ENCODE data around the gene PLAAT5. TPM values are rescaled to one million over a fixed set of nuclear protein-coding genes. Genes with fewer than 3 reads are reported as not detected.

The PLAAT5 gene
- total and polyA plus RNA-seq, 2 of the 13 experiments (the other 11 are each of a cell fraction or from before 2014, with no cell fraction given), result not detected

DNA sequence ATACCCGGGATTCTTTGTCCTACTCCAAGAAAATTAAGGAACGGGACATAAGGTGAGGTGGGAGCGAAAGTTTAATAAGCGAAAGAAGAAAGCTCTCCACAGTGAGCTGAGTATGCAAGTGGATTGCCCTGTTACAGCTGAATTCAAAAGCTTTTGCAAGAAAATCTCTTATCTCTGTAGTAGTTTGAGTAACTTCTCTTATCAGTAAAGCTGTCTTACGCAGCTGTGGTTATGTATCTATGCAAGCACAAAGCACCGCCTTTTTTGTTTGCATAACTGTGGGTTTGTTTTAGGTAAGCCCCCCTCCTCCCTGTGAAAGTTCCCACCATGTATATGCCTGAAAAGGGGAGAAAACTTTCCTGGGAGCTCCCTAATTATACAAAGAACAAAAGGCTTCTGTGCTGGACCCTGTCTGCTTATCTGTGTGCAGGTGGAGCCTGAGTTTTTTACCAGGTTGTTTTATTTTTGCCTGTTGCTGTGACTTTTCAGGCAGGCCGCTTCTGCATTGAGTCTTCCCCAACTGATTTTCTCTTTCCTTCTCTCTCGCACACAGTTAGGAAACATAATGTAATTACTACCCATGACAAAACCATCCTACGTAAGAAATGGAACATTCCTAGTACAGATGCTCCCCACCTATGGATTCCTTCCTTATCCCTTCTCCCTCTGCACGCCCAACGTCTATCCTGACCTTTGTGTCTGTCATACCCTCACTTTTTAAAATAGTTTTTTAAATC is 837 bp upstream of the PLAAT5 start (continued):
- TF ChIP-seq CC2D1A (CRISPR knock-in tag; IDR thresholded peaks at IDR 0.05) (no peak), ZNF674 (CRISPR knock-in tag; IDR thresholded peaks at IDR 0.05; ENCODE audit: low read depth) (no peak), ZNF136 (CRISPR knock-in tag; IDR thresholded peaks at IDR 0.05; ENCODE audit: low read depth) (no peak), SMARCC2 (IDR thresholded peaks at IDR 0.05) (no peak), ZSCAN22 (CRISPR knock-in tag; IDR thresholded peaks at IDR 0.05) (no peak), ZNF253 (CRISPR knock-in tag; IDR thresholded peaks at IDR 0.05; ENCODE audit: borderline replicate concordance) (no peak), SATB2 (CRISPR knock-in tag; IDR thresholded peaks at IDR 0.05) (no peak), FOXA3 (CRISPR knock-in tag; IDR thresholded peaks at IDR 0.05) (peak; percentile 66), SYNCRIP (IDR thresholded peaks at IDR 0.05; ENCODE audit: insufficient read depth, low read depth, low read length) (no peak), SOX6 (IDR thresholded peaks at IDR 0.05) (no peak), SOX6 (CRISPR knock-in tag; IDR thresholded peaks at IDR 0.05) (peak; percentile 85)
- TF ChIP-seq, protein P1, sequence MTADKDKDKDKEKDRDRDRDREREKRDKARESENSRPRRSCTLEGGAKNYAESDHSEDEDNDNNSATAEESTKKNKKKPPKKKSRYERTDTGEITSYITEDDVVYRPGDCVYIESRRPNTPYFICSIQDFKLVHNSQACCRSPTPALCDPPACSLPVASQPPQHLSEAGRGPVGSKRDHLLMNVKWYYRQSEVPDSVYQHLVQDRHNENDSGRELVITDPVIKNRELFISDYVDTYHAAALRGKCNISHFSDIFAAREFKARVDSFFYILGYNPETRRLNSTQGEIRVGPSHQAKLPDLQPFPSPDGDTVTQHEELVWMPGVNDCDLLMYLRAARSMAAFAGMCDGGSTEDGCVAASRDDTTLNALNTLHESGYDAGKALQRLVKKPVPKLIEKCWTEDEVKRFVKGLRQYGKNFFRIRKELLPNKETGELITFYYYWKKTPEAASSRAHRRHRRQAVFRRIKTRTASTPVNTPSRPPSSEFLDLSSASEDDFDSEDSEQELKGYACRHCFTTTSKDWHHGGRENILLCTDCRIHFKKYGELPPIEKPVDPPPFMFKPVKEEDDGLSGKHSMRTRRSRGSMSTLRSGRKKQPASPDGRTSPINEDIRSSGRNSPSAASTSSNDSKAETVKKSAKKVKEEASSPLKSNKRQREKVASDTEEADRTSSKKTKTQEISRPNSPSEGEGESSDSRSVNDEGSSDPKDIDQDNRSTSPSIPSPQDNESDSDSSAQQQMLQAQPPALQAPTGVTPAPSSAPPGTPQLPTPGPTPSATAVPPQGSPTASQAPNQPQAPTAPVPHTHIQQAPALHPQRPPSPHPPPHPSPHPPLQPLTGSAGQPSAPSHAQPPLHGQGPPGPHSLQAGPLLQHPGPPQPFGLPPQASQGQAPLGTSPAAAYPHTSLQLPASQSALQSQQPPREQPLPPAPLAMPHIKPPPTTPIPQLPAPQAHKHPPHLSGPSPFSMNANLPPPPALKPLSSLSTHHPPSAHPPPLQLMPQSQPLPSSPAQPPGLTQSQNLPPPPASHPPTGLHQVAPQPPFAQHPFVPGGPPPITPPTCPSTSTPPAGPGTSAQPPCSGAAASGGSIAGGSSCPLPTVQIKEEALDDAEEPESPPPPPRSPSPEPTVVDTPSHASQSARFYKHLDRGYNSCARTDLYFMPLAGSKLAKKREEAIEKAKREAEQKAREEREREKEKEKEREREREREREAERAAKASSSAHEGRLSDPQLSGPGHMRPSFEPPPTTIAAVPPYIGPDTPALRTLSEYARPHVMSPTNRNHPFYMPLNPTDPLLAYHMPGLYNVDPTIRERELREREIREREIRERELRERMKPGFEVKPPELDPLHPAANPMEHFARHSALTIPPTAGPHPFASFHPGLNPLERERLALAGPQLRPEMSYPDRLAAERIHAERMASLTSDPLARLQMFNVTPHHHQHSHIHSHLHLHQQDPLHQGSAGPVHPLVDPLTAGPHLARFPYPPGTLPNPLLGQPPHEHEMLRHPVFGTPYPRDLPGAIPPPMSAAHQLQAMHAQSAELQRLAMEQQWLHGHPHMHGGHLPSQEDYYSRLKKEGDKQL (CRISPR knock-in tag; IDR thresholded peaks at IDR 0.05; ENCODE audit: low read depth), result peak; percentile 76; the same call in 1 of the 2 replicates
- TF ChIP-seq, protein P2, sequence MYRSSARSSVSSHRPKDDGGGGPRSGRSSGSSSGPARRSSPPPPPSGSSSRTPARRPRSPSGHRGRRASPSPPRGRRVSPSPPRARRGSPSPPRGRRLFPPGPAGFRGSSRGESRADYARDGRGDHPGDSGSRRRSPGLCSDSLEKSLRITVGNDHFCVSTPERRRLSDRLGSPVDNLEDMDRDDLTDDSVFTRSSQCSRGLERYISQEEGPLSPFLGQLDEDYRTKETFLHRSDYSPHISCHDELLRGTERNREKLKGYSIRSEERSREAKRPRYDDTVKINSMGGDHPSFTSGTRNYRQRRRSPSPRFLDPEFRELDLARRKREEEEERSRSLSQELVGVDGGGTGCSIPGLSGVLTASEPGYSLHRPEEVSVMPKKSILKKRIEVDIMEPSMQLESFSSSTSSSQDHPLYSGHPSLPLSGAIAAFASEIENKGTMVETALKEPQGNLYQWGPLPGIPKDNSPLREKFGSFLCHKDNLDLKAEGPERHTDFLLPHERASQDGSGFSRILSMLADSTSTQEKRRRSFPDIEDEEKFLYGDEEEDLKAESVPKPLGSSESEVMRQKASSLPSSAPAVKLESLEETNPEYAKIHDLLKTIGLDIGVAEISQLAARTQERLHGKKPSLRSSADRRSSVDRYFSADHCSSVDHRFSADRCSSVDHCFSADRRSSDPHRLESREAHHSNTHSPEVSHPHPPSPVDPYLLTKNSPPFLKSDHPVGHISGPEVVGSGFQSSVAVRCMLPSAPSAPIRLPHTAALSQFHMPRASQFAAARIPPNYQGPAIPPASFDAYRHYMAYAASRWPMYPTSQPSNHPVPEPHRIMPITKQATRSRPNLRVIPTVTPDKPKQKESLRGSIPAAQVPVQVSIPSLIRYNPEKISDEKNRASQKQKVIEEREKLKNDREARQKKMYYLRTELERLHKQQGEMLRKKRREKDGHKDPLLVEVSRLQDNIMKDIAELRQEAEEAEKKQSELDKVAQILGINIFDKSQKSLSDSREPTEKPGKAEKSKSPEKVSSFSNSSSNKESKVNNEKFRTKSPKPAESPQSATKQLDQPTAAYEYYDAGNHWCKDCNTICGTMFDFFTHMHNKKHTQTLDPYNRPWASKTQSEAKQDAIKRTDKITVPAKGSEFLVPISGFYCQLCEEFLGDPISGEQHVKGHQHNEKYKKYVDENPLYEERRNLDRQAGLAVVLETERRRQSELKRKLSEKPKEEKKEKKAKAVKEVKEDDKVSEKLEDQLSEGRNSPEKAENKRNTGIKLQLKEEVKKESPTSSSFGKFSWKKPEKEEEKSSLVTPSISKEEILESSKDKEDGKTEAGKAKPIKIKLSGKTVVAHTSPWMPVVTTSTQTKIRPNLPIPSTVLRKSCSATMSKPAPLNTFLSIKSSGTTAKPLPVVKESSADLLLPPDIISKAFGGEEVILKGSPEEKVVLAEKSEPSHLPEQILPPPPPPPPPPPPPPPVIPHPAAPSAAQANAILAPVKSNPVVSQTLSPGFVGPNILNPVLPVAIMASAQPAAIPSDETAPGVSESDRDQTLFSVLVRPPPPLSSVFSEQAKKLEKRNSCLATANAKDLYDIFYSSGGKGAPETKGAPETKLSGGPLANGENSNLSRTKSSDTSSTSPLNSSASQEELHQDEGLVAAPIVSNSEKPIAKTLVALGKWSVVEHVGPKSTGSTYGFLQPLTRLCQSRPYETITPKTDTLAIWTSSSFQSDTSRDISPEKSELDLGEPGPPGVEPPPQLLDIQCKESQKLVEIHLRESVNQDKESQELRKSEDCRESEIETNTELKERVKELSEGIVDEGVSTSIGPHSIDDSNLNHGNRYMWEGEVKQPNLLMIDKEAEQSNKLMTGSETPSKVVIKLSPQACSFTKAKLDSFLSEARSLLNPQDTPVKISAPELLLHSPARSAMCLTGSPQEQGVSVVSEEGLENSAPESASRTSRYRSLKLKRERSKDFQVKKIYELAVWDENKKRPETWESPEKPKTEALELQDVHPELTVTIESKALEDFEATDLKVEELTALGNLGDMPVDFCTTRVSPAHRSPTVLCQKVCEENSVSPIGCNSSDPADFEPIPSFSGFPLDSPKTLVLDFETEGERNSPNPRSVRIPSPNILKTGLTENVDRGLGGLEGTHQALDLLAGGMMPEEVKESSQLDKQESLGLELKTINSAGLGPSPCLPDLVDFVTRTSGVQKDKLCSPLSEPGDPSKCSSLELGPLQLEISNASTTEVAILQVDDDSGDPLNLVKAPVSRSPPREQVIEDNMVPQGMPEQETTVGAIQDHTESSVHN (CRISPR knock-in tag; IDR thresholded peaks at IDR 0.05), result no peak
- TF ChIP-seq, protein P3, sequence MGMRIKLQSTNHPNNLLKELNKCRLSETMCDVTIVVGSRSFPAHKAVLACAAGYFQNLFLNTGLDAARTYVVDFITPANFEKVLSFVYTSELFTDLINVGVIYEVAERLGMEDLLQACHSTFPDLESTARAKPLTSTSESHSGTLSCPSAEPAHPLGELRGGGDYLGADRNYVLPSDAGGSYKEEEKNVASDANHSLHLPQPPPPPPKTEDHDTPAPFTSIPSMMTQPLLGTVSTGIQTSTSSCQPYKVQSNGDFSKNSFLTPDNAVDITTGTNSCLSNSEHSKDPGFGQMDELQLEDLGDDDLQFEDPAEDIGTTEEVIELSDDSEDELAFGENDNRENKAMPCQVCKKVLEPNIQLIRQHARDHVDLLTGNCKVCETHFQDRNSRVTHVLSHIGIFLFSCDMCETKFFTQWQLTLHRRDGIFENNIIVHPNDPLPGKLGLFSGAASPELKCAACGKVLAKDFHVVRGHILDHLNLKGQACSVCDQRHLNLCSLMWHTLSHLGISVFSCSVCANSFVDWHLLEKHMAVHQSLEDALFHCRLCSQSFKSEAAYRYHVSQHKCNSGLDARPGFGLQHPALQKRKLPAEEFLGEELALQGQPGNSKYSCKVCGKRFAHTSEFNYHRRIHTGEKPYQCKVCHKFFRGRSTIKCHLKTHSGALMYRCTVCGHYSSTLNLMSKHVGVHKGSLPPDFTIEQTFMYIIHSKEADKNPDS (CRISPR knock-in tag; IDR thresholded peaks at IDR 0.05), result no peak

Data from HepG2 (cell line).